Measurements from ENCODE around the gene TXNDC8.

The TXNDC8 gene

DNA sequence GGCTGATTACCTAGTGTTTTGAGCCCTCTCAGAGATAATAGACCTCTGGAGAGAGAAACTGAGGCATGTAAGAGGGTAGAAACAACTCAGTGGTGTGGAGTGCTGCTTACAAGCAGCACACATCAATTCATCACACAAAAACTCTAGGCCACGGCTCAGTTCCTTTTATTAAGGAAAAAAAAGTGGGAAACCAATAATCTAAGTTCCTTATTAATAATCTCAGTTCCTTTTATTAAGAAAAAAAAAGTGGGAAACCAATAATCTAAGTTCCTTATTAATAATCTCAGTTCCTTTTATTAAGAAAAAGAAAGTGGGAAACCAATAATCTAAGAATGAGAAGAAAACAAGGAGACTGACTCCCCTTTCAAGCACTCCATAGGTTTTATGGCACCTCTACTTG is 28.0 kb downstream of the TXNDC8 start:
- H3K27ac Mint-ChIP-seq: no peak overlapping the region
- H3K4me1 Mint-ChIP-seq (ENCODE audit: low read depth): peaks cover 9% of the 10 kb centered on the region
- no peaks in the 10 kb centered on the region for H3K36me3 Mint-ChIP-seq (ENCODE audit: low read depth)
- H3K4me3 Mint-ChIP-seq: no peak overlapping the region
- H3K9me3 Mint-ChIP-seq: no peaks in the 10 kb centered on the region
- H3K27me3 Mint-ChIP-seq: no peaks in the 10 kb centered on the region

DNA sequence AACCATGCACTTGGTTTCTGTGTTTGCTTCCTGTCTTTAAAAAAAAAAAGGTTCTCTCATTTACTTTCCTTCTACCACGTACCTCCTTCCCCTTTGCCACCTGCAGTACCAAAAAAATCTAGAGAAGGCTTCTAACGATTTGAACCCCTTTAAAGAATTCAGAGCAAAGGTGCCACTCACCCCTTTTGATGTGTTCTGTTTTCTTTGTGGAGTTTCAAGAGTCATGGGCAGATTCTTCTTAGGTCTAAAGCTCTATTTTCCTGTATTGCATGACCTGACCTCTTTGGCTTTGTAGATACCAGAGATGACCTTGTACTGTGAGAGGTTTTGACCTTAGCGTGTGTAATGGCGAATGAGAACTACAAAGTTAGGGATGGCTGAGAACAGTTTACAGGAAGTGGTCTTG is 29.0 kb downstream of the TXNDC8 start:
- Mint-ChIP-seq H3K4me1 (ENCODE audit: low read depth) (peaks cover 9% of the 10 kb centered on the region), H3K27ac (no peak overlapping the region), H3K36me3 (ENCODE audit: low read depth) (no peaks in the 10 kb centered on the region), H3K9me3 (no peaks in the 10 kb centered on the region), H3K27me3 (no peaks in the 10 kb centered on the region), H3K4me3 (no peak overlapping the region)

DNA sequence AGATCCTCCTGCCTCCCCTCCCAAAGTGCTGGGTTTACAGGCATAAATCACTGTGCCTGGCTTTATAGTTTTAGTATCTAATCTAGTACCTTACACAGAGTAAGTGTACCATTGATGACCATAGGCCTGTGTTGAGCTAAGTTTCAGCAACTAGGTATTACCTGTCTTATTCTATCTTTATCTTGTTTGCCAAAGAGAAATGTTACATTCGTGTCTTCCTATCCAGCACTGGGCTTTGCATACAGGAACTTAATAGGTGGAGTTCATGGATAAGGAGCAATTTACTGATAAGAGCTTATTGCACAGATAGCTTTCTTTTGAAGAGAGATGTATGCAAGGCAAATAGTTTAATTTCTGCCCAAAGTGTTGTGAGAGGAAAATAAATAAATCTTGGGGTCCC is 30.5 kb downstream of the TXNDC8 start:
- no peaks in the 10 kb centered on the region for H3K36me3 Mint-ChIP-seq (ENCODE audit: low read depth)
- H3K4me3 Mint-ChIP-seq: no peak overlapping the region
- no peak overlapping the region for H3K27ac Mint-ChIP-seq
- no peaks in the 10 kb centered on the region for H3K9me3 Mint-ChIP-seq
- H3K27me3 Mint-ChIP-seq: peaks cover 6% of the 10 kb centered on the region
- peaks cover 9% of the 10 kb centered on the region for H3K4me1 Mint-ChIP-seq (ENCODE audit: low read depth)

DNA sequence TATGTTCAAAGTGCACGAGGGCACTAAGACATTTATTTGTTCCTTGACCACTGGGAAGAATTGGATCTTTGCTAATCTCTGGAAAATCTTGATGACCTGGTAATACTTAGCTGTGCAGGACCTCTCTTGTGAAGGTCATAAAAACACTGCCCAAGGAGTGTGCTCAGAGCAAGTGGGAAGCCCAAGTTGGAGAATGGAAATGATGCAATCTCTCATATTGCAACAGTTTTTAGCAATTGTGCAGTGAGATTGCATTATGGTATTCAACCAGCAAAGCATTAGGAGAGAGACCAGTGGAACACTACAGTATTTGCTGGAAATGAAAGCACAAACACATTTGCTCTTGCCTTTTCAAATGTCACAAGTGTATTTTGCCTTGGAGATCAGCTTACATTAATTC is 34.5 kb downstream of the TXNDC8 start:
- peaks cover 14% of the 10 kb centered on the region for H3K27me3 Mint-ChIP-seq
- no peak overlapping the region for H3K4me3 Mint-ChIP-seq
- H3K36me3 Mint-ChIP-seq (ENCODE audit: low read depth): no peaks in the 10 kb centered on the region
- H3K27ac Mint-ChIP-seq: no peak overlapping the region
- H3K9me3 Mint-ChIP-seq: no peaks in the 10 kb centered on the region
- peaks cover 1% of the 10 kb centered on the region for H3K4me1 Mint-ChIP-seq (ENCODE audit: low read depth)

DNA sequence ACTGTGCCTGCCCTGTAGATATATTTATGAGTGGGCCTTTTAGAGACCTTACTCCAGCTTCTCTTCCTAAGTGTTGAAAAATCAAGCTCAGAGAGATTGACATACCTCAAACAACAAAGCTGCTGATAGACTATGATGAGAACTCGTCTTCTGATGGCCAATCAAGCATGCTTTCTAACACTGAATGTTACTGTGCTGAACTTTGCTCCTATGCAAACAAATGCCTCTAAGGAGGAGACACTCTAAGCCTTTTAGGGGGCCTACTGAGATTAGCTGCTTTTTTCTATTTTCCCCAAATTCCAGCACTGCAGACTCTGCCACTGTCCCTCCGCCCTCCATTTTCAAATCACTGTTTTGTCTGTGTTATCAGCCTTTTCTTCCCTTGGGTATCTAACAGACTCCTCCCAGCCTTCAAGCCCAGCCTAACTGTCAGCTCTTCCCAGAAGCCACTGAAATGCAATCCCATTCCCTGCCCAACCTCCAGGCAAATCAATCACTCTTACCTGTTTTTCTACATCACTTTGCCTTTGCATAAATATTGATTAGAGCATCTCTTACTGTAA is 39.5 kb downstream of the TXNDC8 start:
- Mint-ChIP-seq H3K4me3 (no peak overlapping the region), H3K4me1 (ENCODE audit: low read depth) (no peaks in the 10 kb centered on the region), H3K27me3 (peaks cover 12% of the 10 kb centered on the region), H3K36me3 (ENCODE audit: low read depth) (no peaks in the 10 kb centered on the region), H3K27ac (no peak overlapping the region), H3K9me3 (no peaks in the 10 kb centered on the region)

DNA sequence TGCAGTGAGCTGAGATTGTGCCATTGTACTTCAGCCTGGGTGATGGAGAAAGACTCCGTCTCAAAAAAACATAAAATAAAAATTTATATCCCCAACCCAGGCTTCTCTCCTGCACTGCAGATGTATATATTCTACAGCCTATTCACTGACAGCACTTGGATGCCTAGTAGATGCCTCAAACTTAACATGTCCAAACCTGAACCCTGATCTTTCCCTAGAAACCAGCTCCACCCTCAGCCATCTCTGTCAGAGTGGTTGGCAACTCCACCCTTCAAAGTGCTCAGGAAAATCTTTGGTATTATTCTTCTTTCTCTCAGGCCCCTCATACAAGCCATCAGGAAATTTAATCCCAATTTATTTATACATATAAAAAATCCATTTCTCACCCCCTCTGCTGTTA is 44.4 kb downstream of the TXNDC8 start:
- no peaks in the 10 kb centered on the region for H3K36me3 Mint-ChIP-seq (ENCODE audit: low read depth)
- no peaks in the 10 kb centered on the region for H3K4me1 Mint-ChIP-seq (ENCODE audit: low read depth)
- H3K27me3 Mint-ChIP-seq: no peaks in the 10 kb centered on the region
- no peaks in the 10 kb centered on the region for H3K9me3 Mint-ChIP-seq
- H3K27ac Mint-ChIP-seq: no peak overlapping the region
- H3K4me3 Mint-ChIP-seq: no peak overlapping the region

DNA sequence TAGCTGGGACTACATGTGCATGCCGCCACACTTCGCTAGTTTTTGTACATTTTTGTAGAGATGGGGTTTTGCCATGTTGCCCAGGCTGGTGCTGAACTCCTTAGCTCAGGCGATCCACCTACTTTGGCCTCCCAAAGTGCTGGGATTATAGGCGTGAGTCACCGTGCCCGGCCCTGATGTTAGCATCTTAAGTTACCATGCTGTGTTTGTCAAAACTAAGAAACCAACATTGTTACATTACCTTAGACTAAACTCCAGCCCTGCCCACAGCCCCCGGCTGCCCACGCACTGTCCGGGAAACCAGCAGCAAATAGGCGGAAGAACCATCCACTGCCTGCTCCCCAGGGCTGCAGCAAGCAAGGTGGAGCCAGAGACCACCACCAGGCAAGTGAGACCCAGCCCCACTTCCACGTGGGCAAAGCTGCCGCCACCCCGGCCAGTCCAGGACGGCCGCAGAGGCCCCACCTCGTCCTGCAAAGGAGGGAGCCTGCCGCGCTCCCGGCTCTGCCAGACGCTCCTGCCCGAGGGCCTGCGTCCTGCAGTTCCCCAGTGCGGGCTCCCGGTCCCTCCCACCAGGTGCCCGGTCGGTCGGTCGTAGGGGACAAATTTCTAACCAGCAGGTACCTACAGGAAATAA is 45.6 kb downstream of the TXNDC8 start:
- H3K36me3 Mint-ChIP-seq (ENCODE audit: low read depth): no peaks in the 10 kb centered on the region
- H3K27me3 Mint-ChIP-seq: no peaks in the 10 kb centered on the region
- no peak overlapping the region for H3K4me3 Mint-ChIP-seq
- H3K9me3 Mint-ChIP-seq: no peaks in the 10 kb centered on the region
- H3K4me1 Mint-ChIP-seq (ENCODE audit: low read depth): no peaks in the 10 kb centered on the region
- H3K27ac Mint-ChIP-seq: no peak overlapping the region

DNA sequence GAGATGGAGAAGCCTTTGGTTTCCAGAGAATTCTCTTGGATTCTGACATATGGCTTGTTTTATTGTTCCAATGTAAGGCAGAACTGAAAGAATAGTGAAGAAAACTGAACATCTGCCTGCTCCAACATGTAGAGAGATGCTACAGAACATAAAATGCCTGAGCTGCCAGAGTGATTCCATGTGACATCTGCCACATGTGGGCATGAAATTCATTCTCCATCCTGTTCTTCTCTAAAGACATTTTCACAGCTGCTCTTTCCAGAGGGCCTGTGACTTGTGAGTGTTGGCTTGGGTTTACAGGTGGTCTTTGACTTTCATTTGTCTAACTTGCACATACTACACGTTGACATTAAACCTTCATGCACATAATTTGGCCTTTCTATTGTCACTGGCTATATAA is 47.7 kb downstream of the TXNDC8 start:
- H3K4me1 Mint-ChIP-seq (ENCODE audit: low read depth): no peaks in the 10 kb centered on the region
- H3K27me3 Mint-ChIP-seq: no peaks in the 10 kb centered on the region
- H3K36me3 Mint-ChIP-seq (ENCODE audit: low read depth): no peaks in the 10 kb centered on the region
- no peaks in the 10 kb centered on the region for H3K9me3 Mint-ChIP-seq
- no peak overlapping the region for H3K4me3 Mint-ChIP-seq
- no peak overlapping the region for H3K27ac Mint-ChIP-seq

DNA sequence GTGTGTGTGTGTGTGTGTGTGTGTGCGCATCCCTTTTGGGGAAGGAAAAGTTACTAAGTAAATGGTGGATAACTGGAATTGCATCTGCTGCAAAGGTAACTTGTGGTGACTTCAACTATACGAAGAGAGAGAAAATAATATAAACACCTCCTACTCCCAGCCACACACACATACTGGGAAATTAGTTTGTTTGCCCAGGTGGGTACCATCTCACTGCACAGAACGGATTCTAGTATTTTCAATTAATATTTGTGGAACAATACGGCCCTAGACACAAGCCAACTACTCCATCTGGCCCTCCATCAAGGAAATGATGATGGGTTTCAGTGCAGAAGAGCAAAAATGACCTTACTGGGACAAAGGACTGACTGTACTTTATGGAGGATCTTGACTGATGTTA is 49.2 kb downstream of the TXNDC8 start:
- Mint-ChIP-seq H3K9me3 (no peaks in the 10 kb centered on the region), H3K27ac (no peak overlapping the region), H3K36me3 (ENCODE audit: low read depth) (no peaks in the 10 kb centered on the region)

DNA sequence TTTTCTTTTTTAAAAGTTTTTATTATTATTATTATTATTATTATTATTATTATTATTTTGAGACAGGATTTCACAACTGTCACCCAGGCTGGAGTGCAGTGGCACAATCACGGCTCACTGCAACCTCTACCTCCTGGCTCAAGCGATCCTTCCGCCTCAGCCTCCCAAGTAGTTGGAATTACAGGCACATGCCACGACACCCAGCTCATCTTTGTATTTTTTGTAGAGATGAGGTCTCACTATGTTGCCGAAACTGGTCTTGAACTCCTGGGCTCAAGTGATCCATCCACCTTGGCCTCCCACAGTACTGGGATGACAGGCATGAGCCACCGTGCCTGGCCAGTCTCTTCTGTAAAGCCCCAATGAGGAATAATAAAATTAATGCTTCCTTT is 50.4 kb downstream of the TXNDC8 start:
- H3K4me3 Mint-ChIP-seq: no peak overlapping the region
- no peaks in the 10 kb centered on the region for H3K36me3 Mint-ChIP-seq (ENCODE audit: low read depth)
- no peaks in the 10 kb centered on the region for H3K4me1 Mint-ChIP-seq (ENCODE audit: low read depth)
- no peak overlapping the region for H3K27ac Mint-ChIP-seq
- H3K9me3 Mint-ChIP-seq: no peaks in the 10 kb centered on the region
- H3K27me3 Mint-ChIP-seq: peaks cover 16% of the 10 kb centered on the region

More for the DNA sequence above, 49.2 kb downstream of the TXNDC8 start:
- Mint-ChIP-seq H3K27me3 (peaks cover 12% of the 10 kb centered on the region), H3K4me3 (no peak overlapping the region), H3K4me1 (ENCODE audit: low read depth) (no peaks in the 10 kb centered on the region)

DNA sequence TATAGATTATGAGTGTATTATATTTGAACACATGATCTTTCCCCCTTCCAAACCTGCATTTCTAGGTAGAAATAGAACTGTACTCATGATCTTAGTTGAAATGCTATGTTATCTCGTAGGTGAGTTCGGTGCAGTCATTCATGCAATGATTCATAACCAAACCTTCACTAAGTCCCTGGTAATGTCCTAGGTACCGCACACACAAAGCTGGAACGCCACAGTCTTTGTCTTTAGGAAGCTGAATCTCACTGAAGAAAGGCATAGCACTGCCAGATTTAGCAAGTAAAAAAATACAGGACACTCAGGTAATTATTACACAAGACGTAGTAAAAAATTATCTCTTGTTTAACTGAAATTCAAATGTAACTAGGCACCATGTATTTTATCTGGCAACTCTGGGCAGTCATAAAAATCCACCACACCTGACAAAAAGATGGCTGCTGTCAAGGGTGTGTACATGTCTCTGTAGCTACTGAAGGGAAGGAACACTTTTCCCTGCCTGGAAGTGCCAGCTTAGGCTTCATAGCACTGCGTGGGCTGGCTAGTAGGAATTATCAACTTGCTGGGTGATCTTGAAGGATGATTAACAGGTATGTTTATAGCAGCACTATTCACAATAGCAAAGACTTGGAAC is 53.3 kb downstream of the TXNDC8 start:
- Mint-ChIP-seq H3K27ac (no peak overlapping the region), H3K4me1 (ENCODE audit: low read depth) (no peaks in the 10 kb centered on the region), H3K4me3 (no peak overlapping the region), H3K27me3 (peaks cover 22% of the 10 kb centered on the region), H3K36me3 (ENCODE audit: low read depth) (no peaks in the 10 kb centered on the region), H3K9me3 (no peaks in the 10 kb centered on the region)

DNA sequence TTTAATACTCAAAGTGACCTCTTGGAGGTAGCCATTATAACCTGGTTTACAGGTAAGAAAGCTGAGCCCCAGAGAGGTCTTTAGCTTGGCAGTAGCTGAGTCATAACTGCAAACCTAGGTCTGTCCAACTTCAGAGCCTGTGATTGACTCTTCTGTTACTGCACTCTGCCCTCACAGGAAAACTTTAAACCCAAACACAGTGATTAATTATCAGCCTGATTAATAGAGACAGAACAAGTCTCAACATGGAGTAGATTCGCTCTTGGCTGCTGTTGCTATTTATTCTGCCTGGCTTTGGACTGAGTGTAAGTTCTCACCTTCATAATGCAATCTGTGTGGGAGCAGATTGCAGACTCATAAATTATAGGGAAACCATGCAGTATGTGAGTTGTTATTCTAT is 53.9 kb downstream of the TXNDC8 start:
- Mint-ChIP-seq H3K4me1 (ENCODE audit: low read depth) (peaks cover 4% of the 10 kb centered on the region), H3K27ac (no peak overlapping the region), H3K36me3 (ENCODE audit: low read depth) (no peaks in the 10 kb centered on the region), H3K4me3 (no peak overlapping the region), H3K9me3 (no peaks in the 10 kb centered on the region), H3K27me3 (peaks cover 24% of the 10 kb centered on the region)

DNA sequence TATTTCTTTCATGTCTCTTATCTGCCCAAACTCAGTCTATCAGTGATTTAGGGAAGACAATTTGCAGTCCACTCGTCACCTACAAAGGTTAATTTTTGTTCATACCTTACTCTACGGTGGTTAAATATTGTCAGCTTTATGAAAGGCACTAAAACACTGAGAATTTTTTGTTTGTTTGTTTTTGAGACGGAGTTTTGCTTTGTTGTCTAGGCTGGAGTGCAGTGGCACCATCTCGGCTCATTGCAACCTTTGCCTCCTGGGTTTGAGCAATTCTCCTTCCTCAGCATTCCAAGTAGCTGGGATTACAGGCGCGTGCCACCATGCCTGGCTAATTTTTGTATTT is 55.0 kb downstream of the TXNDC8 start:
- Mint-ChIP-seq H3K4me3 (no peak overlapping the region), H3K9me3 (no peaks in the 10 kb centered on the region), H3K36me3 (ENCODE audit: low read depth) (no peaks in the 10 kb centered on the region), H3K27ac (no peak overlapping the region), H3K27me3 (peaks cover 25% of the 10 kb centered on the region), H3K4me1 (ENCODE audit: low read depth) (peaks cover 12% of the 10 kb centered on the region)

DNA sequence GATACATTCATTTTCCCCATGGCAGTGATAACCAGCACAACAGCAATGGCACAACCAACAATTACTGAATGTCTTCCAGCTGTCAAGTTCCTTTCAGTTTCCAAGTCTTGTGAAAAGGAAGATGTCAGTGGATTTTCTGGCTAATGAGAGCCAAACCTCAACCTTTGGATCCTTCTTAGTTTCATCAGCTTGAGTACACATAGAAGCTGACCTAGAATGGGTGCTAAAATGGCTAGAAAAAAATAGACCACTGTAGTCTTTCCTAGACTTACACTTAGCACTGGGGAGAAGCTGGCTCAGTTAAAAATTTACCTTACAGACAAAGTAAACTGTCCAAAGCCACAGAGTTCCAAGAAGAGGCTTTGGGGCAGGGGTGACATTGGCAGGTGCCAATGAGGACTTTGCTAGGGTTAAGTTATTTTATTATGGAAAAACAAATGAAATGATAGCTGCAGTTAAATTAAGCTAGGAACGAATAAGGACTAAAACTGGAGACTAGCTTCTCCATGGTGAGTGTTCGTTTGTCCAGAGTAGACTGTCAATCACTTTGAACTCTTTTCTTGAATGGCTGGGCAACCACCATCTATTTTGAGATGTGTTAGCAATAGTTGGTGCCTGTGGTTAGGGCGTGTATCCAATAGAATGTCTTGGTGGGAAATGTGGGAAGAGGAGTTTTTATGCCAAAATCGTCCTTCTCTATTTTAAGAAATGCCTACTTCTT is 55.5 kb downstream of the TXNDC8 start:
- Mint-ChIP-seq H3K4me3 (no peak overlapping the region), H3K27me3 (peaks cover 25% of the 10 kb centered on the region), H3K36me3 (ENCODE audit: low read depth) (no peaks in the 10 kb centered on the region), H3K4me1 (ENCODE audit: low read depth) (peaks cover 12% of the 10 kb centered on the region), H3K9me3 (no peaks in the 10 kb centered on the region), H3K27ac (no peak overlapping the region)

DNA sequence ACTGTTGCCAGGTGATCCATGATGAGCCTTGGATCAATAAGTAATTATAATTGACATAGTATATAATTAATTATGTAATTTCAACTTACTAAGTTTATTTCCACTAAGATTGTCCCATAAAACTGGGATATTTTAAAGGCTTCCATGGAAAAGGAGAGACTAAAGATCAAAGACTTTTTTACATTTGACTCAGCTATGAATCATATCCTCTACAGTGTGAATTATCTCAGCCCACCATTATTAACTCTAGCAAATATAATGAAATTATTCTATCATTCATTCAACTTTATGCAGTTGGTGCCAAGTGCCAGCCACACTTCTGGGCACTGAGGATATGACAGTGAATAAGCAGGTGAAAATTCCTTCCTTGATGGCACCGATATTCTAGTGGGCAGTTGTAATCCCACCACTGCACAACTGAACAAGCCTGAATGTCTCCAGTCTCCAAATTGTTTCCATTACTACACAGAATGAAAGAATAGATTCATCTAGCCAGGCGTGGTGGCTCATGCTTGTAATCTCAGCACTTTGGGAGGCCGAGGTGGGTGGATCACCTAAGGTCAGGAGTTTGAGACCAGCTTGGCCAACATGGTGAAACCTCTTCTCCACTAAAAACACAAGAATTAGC is 59.5 kb downstream of the TXNDC8 start:
- Mint-ChIP-seq H3K27me3 (peaks cover 17% of the 10 kb centered on the region), H3K36me3 (ENCODE audit: low read depth) (no peaks in the 10 kb centered on the region), H3K4me1 (ENCODE audit: low read depth) (peaks cover 12% of the 10 kb centered on the region), H3K27ac (no peak overlapping the region), H3K9me3 (no peaks in the 10 kb centered on the region), H3K4me3 (no peak overlapping the region)
